Measurements from ENCODE around the gene UNC119. TPM values are rescaled to one million over a fixed set of nuclear protein-coding genes. Genes with fewer than 3 reads are reported as not detected.

UNC119 gene
- polyA plus RNA-seq, 1 donor (not counting 4 experiments of a cell fraction or from before 2014, with no cell fraction given), result 60.0 TPM

DNA sequence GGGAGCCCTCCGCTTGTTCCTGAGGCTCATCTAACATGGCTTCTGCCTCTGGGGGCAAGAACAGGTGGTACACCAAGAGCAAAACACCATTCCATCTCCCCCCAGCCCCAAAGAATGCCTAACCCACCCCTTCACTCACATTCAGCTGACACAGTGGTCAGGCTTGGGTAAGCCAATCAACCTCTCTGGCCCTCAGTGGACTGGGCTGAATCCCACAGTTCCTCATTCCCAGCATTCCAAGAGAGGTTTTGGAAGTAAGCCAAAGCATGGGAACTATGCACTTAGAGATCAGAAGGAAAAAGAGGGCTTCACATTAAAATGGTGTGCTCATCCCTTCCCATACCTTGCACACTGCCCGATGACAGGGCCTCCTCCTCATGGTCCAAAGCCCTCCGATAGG, 11.1 kb upstream of the UNC119 start:
- peaks cover 14% of the 10 kb centered on the region in 2 experiments for H3K36me3 ChIP-seq (ENCODE audit: control insufficient read depth in 2 of 2, extremely low read depth in 1 of 2, insufficient read depth in 2 of 2, low read length in 2 of 2)
- H3K9ac ChIP-seq (ENCODE audit: control insufficient read depth, extremely low read depth, insufficient read depth, low read length), result no peak overlapping the region
- H4K20me1 ChIP-seq (ENCODE audit: control insufficient read depth, extremely low read depth, insufficient read depth, low read length), result no peaks in the 10 kb centered on the region
- no peak overlapping the region for H2AFZ ChIP-seq (ENCODE audit: control insufficient read depth, low read length)
- FAIRE-seq, result no peak
- H3K79me2 ChIP-seq (ENCODE audit: control insufficient read depth, insufficient read depth, low read length), result peaks cover 1% of the 10 kb centered on the region
- H3K4me2 ChIP-seq (ENCODE audit: control insufficient read depth, extremely low read depth, insufficient read depth, low read depth, low read length), result no peak overlapping the region
- H3K9me3 ChIP-seq (ENCODE audit: control insufficient read depth, low read depth, low read length), result no peaks in the 10 kb centered on the region
- H3K27ac ChIP-seq (ENCODE audit: control insufficient read depth, insufficient read depth, low read length), result no peak overlapping the region
- no peaks in the 10 kb centered on the region for H3K9me1 ChIP-seq (ENCODE audit: control insufficient read depth, extremely low read depth, insufficient read depth, low read length)
- no peak overlapping the region for H3K4me3 ChIP-seq (ENCODE audit: control insufficient read depth in 2 of 3, extremely low read depth in 1 of 3, insufficient read depth in 2 of 3, low read depth in 1 of 3, low read length in 3 of 3)
- DNase-seq (ENCODE audit: low read depth, low spot score), result no peak
- H3K4me1 ChIP-seq (ENCODE audit: control insufficient read depth, extremely low read depth, insufficient read depth, low read length), result no peaks in the 10 kb centered on the region
- no peaks in the 10 kb centered on the region for H3K27me3 ChIP-seq (ENCODE audit: control insufficient read depth, extremely low read depth, insufficient read depth, low read length)
- no peak for TF ChIP-seq EZH2 (IDR thresholded peaks at IDR 0.05; ENCODE audit: low read length)
- TF ChIP-seq, protein P1, sequence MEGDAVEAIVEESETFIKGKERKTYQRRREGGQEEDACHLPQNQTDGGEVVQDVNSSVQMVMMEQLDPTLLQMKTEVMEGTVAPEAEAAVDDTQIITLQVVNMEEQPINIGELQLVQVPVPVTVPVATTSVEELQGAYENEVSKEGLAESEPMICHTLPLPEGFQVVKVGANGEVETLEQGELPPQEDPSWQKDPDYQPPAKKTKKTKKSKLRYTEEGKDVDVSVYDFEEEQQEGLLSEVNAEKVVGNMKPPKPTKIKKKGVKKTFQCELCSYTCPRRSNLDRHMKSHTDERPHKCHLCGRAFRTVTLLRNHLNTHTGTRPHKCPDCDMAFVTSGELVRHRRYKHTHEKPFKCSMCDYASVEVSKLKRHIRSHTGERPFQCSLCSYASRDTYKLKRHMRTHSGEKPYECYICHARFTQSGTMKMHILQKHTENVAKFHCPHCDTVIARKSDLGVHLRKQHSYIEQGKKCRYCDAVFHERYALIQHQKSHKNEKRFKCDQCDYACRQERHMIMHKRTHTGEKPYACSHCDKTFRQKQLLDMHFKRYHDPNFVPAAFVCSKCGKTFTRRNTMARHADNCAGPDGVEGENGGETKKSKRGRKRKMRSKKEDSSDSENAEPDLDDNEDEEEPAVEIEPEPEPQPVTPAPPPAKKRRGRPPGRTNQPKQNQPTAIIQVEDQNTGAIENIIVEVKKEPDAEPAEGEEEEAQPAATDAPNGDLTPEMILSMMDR (optimal IDR thresholded peaks at IDR 0.05 in 1 of 3, IDR thresholded peaks at IDR 0.05 in 1 of 3, conservative IDR thresholded peaks at IDR 0.05 in 1 of 3; ENCODE audit: extremely low read depth in 1 of 3, insufficient read depth in 2 of 3, low read length in 3 of 3), result no peak
- dilution Hi-C loops (cut with MboI; ENCODE audit: extremely low pct_ligation_motif_present, low sequenced_read_pairs), result no loop called here

GRCh38 chr17:28555022-28555421, 2.6 kb upstream of the UNC119 start:
- peaks cover 3% of the 10 kb centered on the region for H3K9me1 ChIP-seq (ENCODE audit: control insufficient read depth, extremely low read depth, insufficient read depth, low read length)
- no peak overlapping the region for H3K27ac ChIP-seq (ENCODE audit: control insufficient read depth, insufficient read depth, low read length)
- no peak overlapping the region for H2AFZ ChIP-seq (ENCODE audit: control insufficient read depth, low read length)
- H3K79me2 ChIP-seq (ENCODE audit: control insufficient read depth, insufficient read depth, low read length), result peaks cover 3% of the 10 kb centered on the region
- no peak for FAIRE-seq
- H3K36me3 ChIP-seq (ENCODE audit: control insufficient read depth in 2 of 2, extremely low read depth in 1 of 2, insufficient read depth in 2 of 2, low read length in 2 of 2), result peaks cover 22 to 40% of the 10 kb centered on the region in 2 experiments
- H3K4me3 ChIP-seq (ENCODE audit: control insufficient read depth in 2 of 3, extremely low read depth in 1 of 3, insufficient read depth in 2 of 3, low read depth in 1 of 3, low read length in 3 of 3), result no peak overlapping the region
- H3K4me1 ChIP-seq (ENCODE audit: control insufficient read depth, extremely low read depth, insufficient read depth, low read length), result peaks cover 6% of the 10 kb centered on the region
- H3K27me3 ChIP-seq (ENCODE audit: control insufficient read depth, extremely low read depth, insufficient read depth, low read length), result no peaks in the 10 kb centered on the region
- DNase-seq (ENCODE audit: low read depth, low spot score), result no peak
- TF ChIP-seq, protein P1 (optimal IDR thresholded peaks at IDR 0.05 in 1 of 3, IDR thresholded peaks at IDR 0.05 in 1 of 3, conservative IDR thresholded peaks at IDR 0.05 in 1 of 3; ENCODE audit: extremely low read depth in 1 of 3, insufficient read depth in 2 of 3, low read length in 3 of 3), result no peak
- TF ChIP-seq EZH2 (IDR thresholded peaks at IDR 0.05; ENCODE audit: low read length), result no peak
- H3K9ac ChIP-seq (ENCODE audit: control insufficient read depth, extremely low read depth, insufficient read depth, low read length), result no peak overlapping the region
- dilution Hi-C loops (cut with MboI; ENCODE audit: extremely low pct_ligation_motif_present, low sequenced_read_pairs), result no loop called here
- H4K20me1 ChIP-seq (ENCODE audit: control insufficient read depth, extremely low read depth, insufficient read depth, low read length), result no peaks in the 10 kb centered on the region
- H3K9me3 ChIP-seq (ENCODE audit: control insufficient read depth, low read depth, low read length), result no peaks in the 10 kb centered on the region
- H3K4me2 ChIP-seq (ENCODE audit: control insufficient read depth, extremely low read depth, insufficient read depth, low read depth, low read length), result no peak overlapping the region
